ENCODE data around the gene QPCT. TPM values are rescaled to one million over a fixed set of nuclear protein-coding genes. Genes with fewer than 3 reads are reported as not detected.

The QPCT gene
- total RNA-seq, 6 experiments from 2014 or later, result 4.4 to 7.2 (median 5.4) TPM

- H3K9me3 Mint-ChIP-seq, result no peaks in the 10 kb centered on the region
Measured at GRCh38 chr2:37354531-37354930, 10.1 kb downstream of the QPCT start.

DNA sequence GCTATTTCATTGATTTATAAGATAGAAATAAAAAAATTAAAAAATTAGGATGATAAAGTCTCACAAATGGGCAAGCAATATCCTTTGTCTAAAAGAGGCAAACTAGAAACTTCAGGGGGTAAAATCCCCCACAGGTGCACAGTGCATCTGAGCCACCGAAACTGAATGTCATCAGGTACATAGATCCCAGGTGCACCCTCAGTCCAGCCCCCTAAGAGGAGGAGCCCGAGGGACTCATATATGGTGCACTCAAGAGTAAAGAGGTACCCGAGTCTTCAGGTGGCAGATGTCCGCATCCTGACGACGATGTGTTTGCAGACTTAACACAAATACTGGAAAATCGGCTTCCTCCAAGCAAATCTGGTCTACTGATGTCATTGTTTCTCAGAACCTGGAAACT lies 11.3 kb downstream of the QPCT start:
- Mint-ChIP-seq H3K36me3 (ENCODE audit: low read depth) (no peaks in the 10 kb centered on the region), H3K4me3 (no peak overlapping the region), H3K27ac (no peak overlapping the region), H3K9me3 (no peaks in the 10 kb centered on the region), H3K4me1 (ENCODE audit: low read depth) (no peaks in the 10 kb centered on the region), H3K27me3 (ENCODE audit: insufficient read depth) (no peaks in the 10 kb centered on the region)
- no peak for TF ChIP-seq CTCF (IDR thresholded peaks at IDR 0.05)
- no peak for DNase-seq

More at GRCh38 chr2:37354531-37354930, 10.1 kb downstream of the QPCT start:
- no peak for DNase-seq
- Mint-ChIP-seq H3K36me3 (ENCODE audit: low read depth) (no peaks in the 10 kb centered on the region), H3K27ac (no peak overlapping the region), H3K4me1 (ENCODE audit: low read depth) (0 out of 2 replicates have a peak, but pooled peaks cover 4% of the 10 kb centered on the region), H3K27me3 (ENCODE audit: insufficient read depth) (peaks cover 4% of the 10 kb centered on the region; the same call in 1 of the 2 replicates), H3K4me3 (no peak overlapping the region)
- no peak for TF ChIP-seq CTCF (IDR thresholded peaks at IDR 0.05)

- Mint-ChIP-seq H3K9me3 (no peaks in the 10 kb centered on the region), H3K27ac (no peak overlapping the region)
Measured at GRCh38 chr2:37356299-37356698, 11.9 kb downstream of the QPCT start.

DNA sequence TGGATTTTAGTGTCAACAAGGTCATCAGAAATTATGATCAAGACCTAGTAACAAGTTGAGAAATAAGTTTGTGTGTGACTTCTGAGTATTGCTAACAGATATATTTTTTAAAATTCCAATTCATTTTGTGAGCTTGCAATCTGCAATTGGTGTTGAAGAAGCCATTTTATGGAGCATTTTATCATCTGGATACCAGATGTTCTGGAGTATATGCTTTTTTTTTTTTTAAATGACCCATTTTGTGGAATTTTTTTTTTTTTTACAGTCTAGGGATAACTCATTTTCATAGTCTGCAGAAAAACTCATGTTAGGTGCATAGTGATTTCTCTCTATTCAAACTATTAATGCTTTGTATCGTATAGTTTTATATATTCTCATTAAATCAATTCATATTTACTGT lies 12.6 kb downstream of the QPCT start:
- no peak for TF ChIP-seq CTCF (IDR thresholded peaks at IDR 0.05)
- Mint-ChIP-seq H3K36me3 (ENCODE audit: low read depth) (no peaks in the 10 kb centered on the region), H3K9me3 (no peaks in the 10 kb centered on the region), H3K27me3 (ENCODE audit: insufficient read depth) (no peaks in the 10 kb centered on the region), H3K27ac (no peak overlapping the region), H3K4me3 (no peak overlapping the region), H3K4me1 (ENCODE audit: low read depth) (no peaks in the 10 kb centered on the region)
- no peak for DNase-seq

More at GRCh38 chr2:37356299-37356698, 11.9 kb downstream of the QPCT start:
- TF ChIP-seq CTCF (IDR thresholded peaks at IDR 0.05), result no peak
- no peak overlapping the region for H3K4me3 Mint-ChIP-seq
- H3K27me3 Mint-ChIP-seq (ENCODE audit: insufficient read depth), result no peaks in the 10 kb centered on the region
- H3K4me1 Mint-ChIP-seq (ENCODE audit: low read depth), result no peaks in the 10 kb centered on the region
- no peaks in the 10 kb centered on the region for H3K36me3 Mint-ChIP-seq (ENCODE audit: low read depth)
- no peak for DNase-seq

- H3K36me3 Mint-ChIP-seq (ENCODE audit: low read depth), result no peaks in the 10 kb centered on the region
- no peak for DNase-seq
- no peak overlapping the region for H3K4me3 Mint-ChIP-seq
- TF ChIP-seq CTCF (IDR thresholded peaks at IDR 0.05), result no peak
- H3K27ac Mint-ChIP-seq, result no peak overlapping the region
- no peaks in the 10 kb centered on the region for H3K4me1 Mint-ChIP-seq (ENCODE audit: low read depth)
- H3K27me3 Mint-ChIP-seq (ENCODE audit: insufficient read depth), result no peaks in the 10 kb centered on the region
- no peaks in the 10 kb centered on the region for H3K9me3 Mint-ChIP-seq
Measured at GRCh38 chr2:37357530-37357929, 13.1 kb downstream of the QPCT start.

GRCh38 chr2:37358466-37358865 lies 14.0 kb downstream of the QPCT start:
- TF ChIP-seq CTCF (IDR thresholded peaks at IDR 0.05), result no peak
- Mint-ChIP-seq H3K4me1 (ENCODE audit: low read depth) (no peaks in the 10 kb centered on the region), H3K27ac (no peak overlapping the region), H3K27me3 (ENCODE audit: insufficient read depth) (no peaks in the 10 kb centered on the region), H3K9me3 (no peaks in the 10 kb centered on the region), H3K4me3 (no peak overlapping the region), H3K36me3 (ENCODE audit: low read depth) (no peaks in the 10 kb centered on the region)
- no peak for DNase-seq
